HG03139 (cell line): ENCODE results near the gene PTOV1.

Source experiments
- ATAC-seq: cut with Tn5 transposase; IDR thresholded peaks from one replicate; pipeline ENCODE4 v1.9.1; 2021; ENCODE audit not compliant: unreplicated experiment

Gene PTOV1

GRCh38 chr19:49857838-49858087, 6.8 kb downstream of the PTOV1 start:
- ATAC-seq = no peak

- ATAC-seq = no peak
These were observed 7.4 kb downstream of the PTOV1 start for GRCh38 chr19:49858088-49858985.

GRCh38 chr19:49859682-49860335, 8.8 kb downstream of the PTOV1 start:
- ATAC-seq = no peak

GRCh38 chr19:49860336-49861102, 9.6 kb downstream of the PTOV1 start:
- no peak for ATAC-seq

GRCh38 chr19:49861107-49861506, 10.1 kb downstream of the PTOV1 start:
- no peak for ATAC-seq

- ATAC-seq = no peak
These were observed 10.8 kb downstream of the PTOV1 start for GRCh38 chr19:49861541-49862378.

GRCh38 chr19:49862391-49863253, 11.7 kb downstream of the PTOV1 start:
- no peak for ATAC-seq

- no peak for ATAC-seq
These were observed 12.4 kb downstream of the PTOV1 start for GRCh38 chr19:49863254-49863934.

GRCh38 chr19:49863935-49864320, 13.0 kb downstream of the PTOV1 start:
- no peak for ATAC-seq

GRCh38 chr19:49864890-49865289, 13.9 kb downstream of the PTOV1 start:
- ATAC-seq = no peak

GRCh38 chr19:49866933-49867782, 16.2 kb downstream of the PTOV1 start, which contains the start of gene PNKP:
Gene PNKP, minus strand, starts transcription at chr19:49867576. Its CDS starts 372 bp downstream, at chr19:49867204.
- no peak for ATAC-seq

GRCh38 chr19:49869009-49869483, 18.1 kb downstream of the PTOV1 start:
- peak; percentile 11 for ATAC-seq

GRCh38 chr19:49869484-49870308, 18.7 kb downstream of the PTOV1 start:
- ATAC-seq = peak; percentile 58

- ATAC-seq = no peak
These were observed 19.4 kb downstream of the PTOV1 start for GRCh38 chr19:49870309-49870901.

GRCh38 chr19:49871349-49871985, 20.5 kb downstream of the PTOV1 start:
- ATAC-seq = no peak
